Fibroblast of lung (primary cell): ENCODE data around the gene POC1B. TPM values are rescaled to one million over a fixed set of nuclear protein-coding genes. Genes with fewer than 3 reads are reported as not detected.

Source experiments
- DNase-seq, 2 donors: peaks; one replicate each; pipeline versions ENCODE4 v3.0.0 to v3.0.0-alpha.2; 2010; ENCODE audit warnings: low read depth in 2 of 2
- H2AFZ ChIP-seq: 2 replicates; pipeline ENCODE4 v1.5.1; 2012; ENCODE audit warnings: low read length, control low read depth, inconsistent platforms
- H3K27ac ChIP-seq: 2 replicates; pipeline ENCODE4 v1.5.1; 2011; ENCODE audit warnings: low read length, control low read depth; ENCODE audit not compliant: insufficient read depth
- H3K27me3 ChIP-seq: 2 replicates; pipeline ENCODE4 v1.5.1; 2011; ENCODE audit warnings: mild to moderate bottlenecking, low read length; ENCODE audit not compliant: control insufficient read depth, insufficient read depth
- H3K36me3 ChIP-seq: 2 replicates; pipeline ENCODE4 v1.5.1; 2011; ENCODE audit warnings: low read length; ENCODE audit not compliant: control insufficient read depth, insufficient read depth
- H3K4me1 ChIP-seq: 2 replicates; pipeline ENCODE4 v1.5.1; 2011; ENCODE audit warnings: low read length; ENCODE audit not compliant: control insufficient read depth, insufficient read depth; ENCODE audit errors: extremely low read depth
- H3K4me2 ChIP-seq: 2 replicates; pipeline ENCODE4 v1.5.1; 2011; ENCODE audit warnings: low read length, control low read depth; ENCODE audit not compliant: insufficient read depth; ENCODE audit errors: extremely low read depth
- H3K4me3 ChIP-seq, 4 experiments: fragments of 200-600 bp in 1 of 4; sonication (generic) in 1 of 4; replicated peaks in 1 of 4; 2 replicates each; pipeline ENCODE4 v1.5.1; 2011 to 2016; ENCODE audit warnings: low read length in 4 of 4, low read depth in 3 of 4, mild to moderate bottlenecking in 3 of 4, control low read depth in 2 of 4, inconsistent platforms in 1 of 4, mixed read lengths in 1 of 4; ENCODE audit not compliant: insufficient read depth in 1 of 4; ENCODE audit errors: control extremely low read depth in 1 of 4
- H3K79me2 ChIP-seq: 2 replicates; pipeline ENCODE4 v1.5.1; 2012; ENCODE audit warnings: mild to moderate bottlenecking, low read length, inconsistent platforms; ENCODE audit not compliant: control insufficient read depth, insufficient read depth
- H3K9ac ChIP-seq: 2 replicates; pipeline ENCODE4 v1.5.1; 2011; ENCODE audit warnings: mild to moderate bottlenecking, low read length, control low read depth; ENCODE audit not compliant: insufficient read depth
- H3K9me3 ChIP-seq: 2 replicates; pipeline ENCODE4 v1.5.1; 2012; ENCODE audit warnings: low read depth, low read length; ENCODE audit not compliant: control insufficient read depth, insufficient read depth
- H4K20me1 ChIP-seq: 2 replicates; pipeline ENCODE4 v1.5.1; 2011; ENCODE audit warnings: low read length; ENCODE audit not compliant: control insufficient read depth, insufficient read depth; ENCODE audit errors: extremely low read depth
- EZH2 ChIP-seq: IDR thresholded peaks from 2 replicates; pipeline ENCODE4 v1.5.1; 2012; ENCODE audit warnings: low read length, control low read depth, mild to moderate bottlenecking; ENCODE audit errors: missing control alignments
- polyA plus RNA-seq, 2 donors: library from polyadenylated mRNA; depleted of rRNA in 1 of 2; stranded (reverse) in 1 of 2; unstranded in 1 of 2; fragments of >200 nt; gene quantifications; 2 replicates each; pipeline ENCODE4 v1.2.1, GENCODE V29; 2011 to 2012; ENCODE audit warnings: missing spikeins in 1 of 2
- total RNA-seq: library from RNA; depleted of rRNA; stranded (reverse); fragments of >200 nt; gene quantifications from 2 replicates; pipeline ENCODE4 v1.2.1, GENCODE V29; 2014
- TF ChIP-seq, protein P1 (sequence below), 2 donors: IDR thresholded peaks in 1 of 2; conservative IDR thresholded peaks in 1 of 2; 1 replicate in 1 of 2; 2 replicates in 1 of 2; pipeline ENCODE4 v1.5.1; 2011 to 2012; ENCODE audit warnings: low read length in 2 of 2, control low read depth in 1 of 2, inconsistent platforms in 1 of 2, low read depth in 1 of 2, mild to moderate bottlenecking in 1 of 2

The POC1B gene
- total and polyA plus RNA-seq, 2 donors (not counting 1 experiment from before 2014, with no cell fraction given): 10.2 to 16.7 TPM

DNA sequence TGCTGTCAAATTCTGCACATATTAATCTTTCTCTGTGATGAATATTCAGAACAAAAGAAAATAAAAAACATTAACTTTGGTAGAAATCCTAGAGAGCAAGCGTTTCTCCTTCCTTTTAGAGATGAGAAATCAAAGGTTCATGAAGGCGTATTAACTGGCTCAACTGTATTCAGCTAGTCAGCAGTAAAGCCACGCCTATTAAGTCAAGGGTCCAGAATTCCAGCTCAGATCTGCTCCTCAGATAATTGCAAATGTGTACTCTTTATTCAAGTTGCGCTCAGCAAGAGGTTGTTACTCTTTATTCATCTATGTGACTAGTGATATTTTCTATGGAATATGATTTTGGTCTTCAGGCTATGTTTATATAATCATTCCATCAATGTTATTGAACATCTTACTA lies 13.1 kb upstream of the POC1B start:
- Histone ChIP-seq H3K27me3 (no peaks in the 10 kb centered on the region), H4K20me1 (no peaks in the 10 kb centered on the region)

DNA sequence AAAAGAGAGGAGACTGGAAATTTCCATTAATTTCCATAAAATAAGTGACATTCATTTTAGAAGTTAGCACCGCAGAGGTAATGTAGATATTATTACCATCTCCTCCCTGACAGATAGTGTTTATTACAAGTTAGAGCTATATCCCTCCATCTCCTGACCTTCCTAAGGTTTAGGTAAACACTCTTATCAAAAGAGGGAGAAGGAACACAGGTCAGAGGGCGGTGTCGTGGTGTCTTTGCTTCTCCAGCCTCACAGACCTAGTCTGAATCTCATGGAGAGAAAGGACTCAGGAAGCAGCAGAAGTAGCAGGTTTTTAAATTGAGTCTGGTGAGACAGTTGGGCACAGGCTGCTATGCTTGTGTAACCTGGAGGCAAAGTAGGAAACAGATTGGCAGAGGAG lies 11.5 kb upstream of the POC1B start:
- Histone ChIP-seq H3K27me3 (no peaks in the 10 kb centered on the region), H3K4me1 (no peaks in the 10 kb centered on the region), H4K20me1 (no peaks in the 10 kb centered on the region), H3K27ac (no peak overlapping the region), H3K4me2 (no peak overlapping the region), H3K9me3 (no peaks in the 10 kb centered on the region), H3K4me3 (no peak overlapping the region), H2AFZ (no peak overlapping the region), H3K36me3 (no peaks in the 10 kb centered on the region), H3K79me2 (no peaks in the 10 kb centered on the region), H3K9ac (no peak overlapping the region)
- no peak for TF ChIP-seq EZH2
- TF ChIP-seq, protein P1, sequence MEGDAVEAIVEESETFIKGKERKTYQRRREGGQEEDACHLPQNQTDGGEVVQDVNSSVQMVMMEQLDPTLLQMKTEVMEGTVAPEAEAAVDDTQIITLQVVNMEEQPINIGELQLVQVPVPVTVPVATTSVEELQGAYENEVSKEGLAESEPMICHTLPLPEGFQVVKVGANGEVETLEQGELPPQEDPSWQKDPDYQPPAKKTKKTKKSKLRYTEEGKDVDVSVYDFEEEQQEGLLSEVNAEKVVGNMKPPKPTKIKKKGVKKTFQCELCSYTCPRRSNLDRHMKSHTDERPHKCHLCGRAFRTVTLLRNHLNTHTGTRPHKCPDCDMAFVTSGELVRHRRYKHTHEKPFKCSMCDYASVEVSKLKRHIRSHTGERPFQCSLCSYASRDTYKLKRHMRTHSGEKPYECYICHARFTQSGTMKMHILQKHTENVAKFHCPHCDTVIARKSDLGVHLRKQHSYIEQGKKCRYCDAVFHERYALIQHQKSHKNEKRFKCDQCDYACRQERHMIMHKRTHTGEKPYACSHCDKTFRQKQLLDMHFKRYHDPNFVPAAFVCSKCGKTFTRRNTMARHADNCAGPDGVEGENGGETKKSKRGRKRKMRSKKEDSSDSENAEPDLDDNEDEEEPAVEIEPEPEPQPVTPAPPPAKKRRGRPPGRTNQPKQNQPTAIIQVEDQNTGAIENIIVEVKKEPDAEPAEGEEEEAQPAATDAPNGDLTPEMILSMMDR (conservative IDR thresholded peaks at IDR 0.05 in 1 of 2, IDR thresholded peaks at IDR 0.05 in 1 of 2; ENCODE audit: low read depth in 1 of 2, low read length in 2 of 2): no peak
- no peak for DNase-seq

More for the DNA sequence above, 13.1 kb upstream of the POC1B start:
- H3K4me1 ChIP-seq: no peaks in the 10 kb centered on the region
- no peaks in the 10 kb centered on the region for H3K9me3 ChIP-seq
- no peak overlapping the region for H2AFZ ChIP-seq
- TF ChIP-seq, protein P1 (conservative IDR thresholded peaks at IDR 0.05 in 1 of 2, IDR thresholded peaks at IDR 0.05 in 1 of 2; ENCODE audit: low read depth in 1 of 2, low read length in 2 of 2): no peak
- no peak for TF ChIP-seq EZH2
- H3K79me2 ChIP-seq: no peaks in the 10 kb centered on the region
- H3K27ac ChIP-seq: no peak overlapping the region
- H3K4me3 ChIP-seq: no peak overlapping the region
- no peak overlapping the region for H3K9ac ChIP-seq
- H3K4me2 ChIP-seq: no peak overlapping the region
- DNase-seq: no peak
- H3K36me3 ChIP-seq: no peaks in the 10 kb centered on the region

DNA sequence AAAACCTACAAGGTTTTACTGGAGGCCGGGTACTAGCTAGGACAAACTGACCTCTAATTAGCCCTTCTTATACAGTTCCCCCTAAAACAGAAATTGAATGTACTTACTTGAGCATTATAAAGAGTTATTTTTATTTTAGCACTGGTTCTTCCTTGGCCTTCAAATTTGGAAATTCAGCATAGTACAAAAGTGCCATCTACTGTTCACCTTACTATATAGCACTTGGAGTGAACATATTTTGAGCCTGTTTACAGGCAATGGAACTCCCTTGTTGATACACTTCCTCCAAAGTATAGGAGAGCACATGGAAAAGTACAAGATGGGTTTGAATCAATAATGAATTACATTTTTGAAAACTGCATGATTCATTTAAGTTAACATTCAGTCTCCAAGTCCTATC lies 3.9 kb upstream of the POC1B start:
- no peak overlapping the region for H3K27ac ChIP-seq
- DNase-seq: peak; percentile 31 to 75
- no peaks in the 10 kb centered on the region for H4K20me1 ChIP-seq
- no peak for TF ChIP-seq EZH2
- TF ChIP-seq, protein P1 (conservative IDR thresholded peaks at IDR 0.05 in 1 of 2, IDR thresholded peaks at IDR 0.05 in 1 of 2; ENCODE audit: low read depth in 1 of 2, low read length in 2 of 2): peak; percentile 61 to 75
- no peak overlapping the region for H3K9ac ChIP-seq
- H3K9me3 ChIP-seq: no peaks in the 10 kb centered on the region
- no peak overlapping the region for H3K4me2 ChIP-seq
- H3K79me2 ChIP-seq: no peaks in the 10 kb centered on the region
- H3K36me3 ChIP-seq: no peaks in the 10 kb centered on the region
- no peak overlapping the region for H2AFZ ChIP-seq
- H3K27me3 ChIP-seq: no peaks in the 10 kb centered on the region
- H3K4me1 ChIP-seq: no peaks in the 10 kb centered on the region
- H3K4me3 ChIP-seq: no peak overlapping the region
